Psoas muscle (tissue), 8 donors: ENCODE data around the gene PCF11. TPM values are rescaled to one million over a fixed set of nuclear protein-coding genes. Genes with fewer than 3 reads are reported as not detected.

Experiments used
- ATAC-seq, 4 donors: fragments of 200-7000 bp; cut with Tn5 transposase; one replicate each; pipeline ENCODE4 v1.9.1; 2020; ENCODE audit warnings: moderate library complexity in 3 of 4, mild to moderate bottlenecking in 2 of 4
- DNase-seq, 2 donors: peaks; one replicate each; pipeline ENCODE4 v3.0.0-alpha.2; 2020
- H3K27ac ChIP-seq: fragments of 200-600 bp; one replicate; pipeline ENCODE4 v1.8.0; 2022
- H3K27me3 ChIP-seq, 3 donors: fragments of 200-600 bp in 1 of 3; one replicate each; pipeline versions ENCODE4 v1.6.1 to v1.8.0; 2013 to 2022; ENCODE audit warnings: low read length in 2 of 3, mild to moderate bottlenecking in 2 of 3, moderate library complexity in 1 of 3; ENCODE audit not compliant: insufficient read depth in 3 of 3
- H3K36me3 ChIP-seq, 2 donors: fragments of 200-600 bp in 1 of 2; one replicate each; pipeline versions ENCODE4 v1.6.1 to v1.8.0; 2013 to 2022; ENCODE audit warnings: low read depth in 1 of 2, mild to moderate bottlenecking in 1 of 2, moderate library complexity in 1 of 2; ENCODE audit not compliant: insufficient read depth in 1 of 2
- H3K4me1 ChIP-seq: fragments of 200-600 bp; one replicate; pipeline ENCODE4 v1.8.0; 2022
- H3K4me3 ChIP-seq: fragments of 200-600 bp; one replicate; pipeline ENCODE4 v1.8.0; 2022; ENCODE audit warnings: mild to moderate bottlenecking
- H3K9me3 ChIP-seq: fragments of 200-600 bp; one replicate; pipeline ENCODE4 v1.8.0; 2022
- WGBS, 3 donors: extraction: QIAGEN DNeasy Blood & Tissue Kit; methylation state at CpG; one replicate each; pipeline versions ENCODE4 v1.1.6 to v1.1.7; 2013; 5-methylcytosine and 5-hydroxymethylcytosine counted together
- intact Hi-C, 2 donors: fragments of 100-400 bp; cut with DNase I; formaldehyde crosslinking; loops; one replicate each; pipeline versions ENCODE4 v1.11.0 to v1.14.2; 2022
- polyA plus RNA-seq, 3 donors: library from polyadenylated mRNA; stranded (reverse); fragments of 200-250 nt; gene quantifications; one replicate each; pipeline ENCODE4 v1.2.3, GENCODE V29; 2013
- total RNA-seq, 4 donors: library from RNA; stranded (reverse); fragmentation: NEBNext Ultra II Directional in 2 of 4; extraction: Animal tissue kit (Norgen Biotek cat#: 25700) in 2 of 4; gene quantifications; one replicate each; pipeline versions ENCODE4 v1.2.1 to v1.2.4, GENCODE V29; 2021 to 2023
- TF ChIP-seq, protein P1 (sequence below): fragments of 200-600 bp; IDR thresholded peaks from one replicate; pipeline ENCODE4 v1.8.0; 2022; ENCODE audit warnings: antibody characterized with exemption
- donor health status: healthy with polysubstance abuse.
- donor health status: DM: no; HTN: no; CAD: no; lungs with moderate emphysema.
- donor health status: Bipolar disorder and iron deficiency.
- donor health status: healthy.
- donor health status: DM: yes; HTN: yes; CAD: no.
- donor health status: DM: no; HTN: no; CAD: no.
- donor health status: DM: no; HTN: no; CAD: no.
- donor health status: DM: yes; HTN: yes; CAD: no.

PCF11 gene
- total and polyA plus RNA-seq, 7 donors = 19.2 to 57.4 (median 31.4) TPM

DNA sequence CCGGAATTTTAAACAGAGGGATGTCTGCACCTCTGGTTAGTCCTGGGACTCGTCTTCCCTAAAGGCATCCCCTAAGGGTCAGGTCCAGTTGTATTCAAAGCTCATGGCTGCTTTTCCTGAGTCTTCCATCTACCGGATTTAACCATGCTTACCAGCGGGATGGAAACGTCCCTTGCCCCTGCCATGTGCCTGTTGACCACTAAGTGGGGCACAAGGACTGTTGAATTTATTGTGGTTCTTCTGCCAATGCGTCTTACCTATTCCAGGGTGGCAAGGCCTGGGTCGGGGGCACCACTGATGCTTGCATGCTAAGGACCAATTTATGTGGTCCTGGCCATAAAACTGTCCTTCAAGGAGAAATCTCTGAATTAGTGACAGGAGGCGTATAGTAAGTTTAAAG is 62.2 kb downstream of the PCF11 start:
- ATAC-seq = no peak
- TF ChIP-seq, protein P1, sequence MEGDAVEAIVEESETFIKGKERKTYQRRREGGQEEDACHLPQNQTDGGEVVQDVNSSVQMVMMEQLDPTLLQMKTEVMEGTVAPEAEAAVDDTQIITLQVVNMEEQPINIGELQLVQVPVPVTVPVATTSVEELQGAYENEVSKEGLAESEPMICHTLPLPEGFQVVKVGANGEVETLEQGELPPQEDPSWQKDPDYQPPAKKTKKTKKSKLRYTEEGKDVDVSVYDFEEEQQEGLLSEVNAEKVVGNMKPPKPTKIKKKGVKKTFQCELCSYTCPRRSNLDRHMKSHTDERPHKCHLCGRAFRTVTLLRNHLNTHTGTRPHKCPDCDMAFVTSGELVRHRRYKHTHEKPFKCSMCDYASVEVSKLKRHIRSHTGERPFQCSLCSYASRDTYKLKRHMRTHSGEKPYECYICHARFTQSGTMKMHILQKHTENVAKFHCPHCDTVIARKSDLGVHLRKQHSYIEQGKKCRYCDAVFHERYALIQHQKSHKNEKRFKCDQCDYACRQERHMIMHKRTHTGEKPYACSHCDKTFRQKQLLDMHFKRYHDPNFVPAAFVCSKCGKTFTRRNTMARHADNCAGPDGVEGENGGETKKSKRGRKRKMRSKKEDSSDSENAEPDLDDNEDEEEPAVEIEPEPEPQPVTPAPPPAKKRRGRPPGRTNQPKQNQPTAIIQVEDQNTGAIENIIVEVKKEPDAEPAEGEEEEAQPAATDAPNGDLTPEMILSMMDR = peak; percentile 9
- Histone ChIP-seq H3K4me3 (no peak overlapping the region), H3K27ac (no peak overlapping the region), H3K9me3 (no peaks in the 10 kb centered on the region), H3K4me1 (no peaks in the 10 kb centered on the region), H3K27me3 (no peaks in the 10 kb centered on the region), H3K36me3 (no peaks in the 10 kb centered on the region)
- intact Hi-C loops = no loop called here
- 66 to 72% (median 71%) methylated on average over 8 of the region's 8 CpGs for WGBS, 3 donors
- DNase-seq = no peak

DNA sequence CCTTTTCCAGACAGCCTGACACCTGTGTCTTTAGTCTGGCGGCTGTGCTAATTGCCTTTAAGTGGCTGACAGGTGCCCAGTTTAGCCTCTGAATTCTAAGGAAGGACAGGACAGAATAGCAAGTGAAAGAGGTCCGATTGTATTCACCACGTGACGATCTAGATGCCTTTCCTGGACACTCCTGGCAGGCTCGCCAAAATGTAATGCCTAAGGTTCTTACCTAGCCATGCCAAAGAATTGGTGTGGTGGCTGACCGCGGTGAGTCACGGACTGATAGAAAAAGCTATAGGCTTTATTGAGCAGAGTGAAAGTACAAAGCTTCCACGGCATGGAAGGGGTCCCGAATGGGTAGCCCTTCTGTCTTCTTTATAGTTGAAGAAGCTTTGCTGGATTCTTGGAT is 63.3 kb downstream of the PCF11 start:
- WGBS, 3 donors = 75 to 84% (median 79%) methylated on average over 10 of the region's 10 CpGs
- no peak for DNase-seq
- Histone ChIP-seq H3K4me1 (no peaks in the 10 kb centered on the region), H3K36me3 (no peaks in the 10 kb centered on the region), H3K27ac (no peak overlapping the region), H3K9me3 (no peaks in the 10 kb centered on the region), H3K27me3 (no peaks in the 10 kb centered on the region), H3K4me3 (no peak overlapping the region)
- intact Hi-C loops = no loop called here
- peak in 1 of 4 donors; percentile 44 for ATAC-seq
- TF ChIP-seq, protein P1 = no peak

DNA sequence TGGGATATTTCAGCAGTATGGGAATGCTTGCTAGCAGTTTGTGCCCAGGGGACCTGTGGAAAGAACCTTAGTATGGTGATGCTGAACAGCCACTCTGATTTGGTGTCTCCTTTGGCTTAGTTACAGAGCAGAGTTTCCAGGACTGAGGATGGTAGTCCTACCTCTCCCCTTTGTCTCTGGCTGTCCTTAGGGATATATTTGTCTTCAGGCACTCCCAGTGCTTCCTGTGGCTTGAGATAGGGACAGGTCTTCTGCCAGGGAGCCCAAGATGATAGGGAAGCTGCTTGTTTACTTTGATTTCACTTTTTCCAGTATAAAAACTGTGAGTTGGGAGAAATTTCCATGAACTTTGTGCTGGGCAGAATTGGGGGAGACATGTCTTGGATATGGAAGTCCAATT is 64.8 kb downstream of the PCF11 start:
- no peak for DNase-seq
- Histone ChIP-seq H3K27me3 (no peaks in the 10 kb centered on the region), H3K4me3 (no peak overlapping the region), H3K4me1 (no peaks in the 10 kb centered on the region), H3K27ac (no peak overlapping the region), H3K36me3 (no peaks in the 10 kb centered on the region), H3K9me3 (no peaks in the 10 kb centered on the region)
- TF ChIP-seq, protein P1 = no peak
- ATAC-seq = no peak
- intact Hi-C loops = no loop called here

DNA sequence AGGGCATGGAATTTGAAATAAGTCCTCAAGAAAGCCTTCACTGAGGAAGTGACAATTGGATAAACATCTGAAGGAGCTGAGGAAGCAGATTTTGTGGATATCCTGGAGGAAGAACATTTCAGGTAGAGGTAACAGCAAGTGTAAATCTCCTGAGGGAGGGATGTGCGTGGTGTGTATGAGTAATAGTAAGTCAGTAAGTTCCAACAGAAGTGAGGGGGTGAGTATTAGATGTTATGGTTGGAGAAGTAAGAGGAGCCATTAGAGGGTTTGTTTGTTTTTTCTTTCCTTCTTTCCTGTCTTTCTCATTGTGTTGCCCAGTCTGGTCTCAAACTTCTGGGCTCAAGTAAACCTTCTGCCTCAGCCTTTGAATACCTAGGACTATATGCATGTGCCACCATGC is 65.6 kb downstream of the PCF11 start:
- Histone ChIP-seq H3K27me3 (no peaks in the 10 kb centered on the region), H3K9me3 (no peaks in the 10 kb centered on the region), H3K36me3 (no peaks in the 10 kb centered on the region), H3K27ac (no peak overlapping the region), H3K4me1 (no peaks in the 10 kb centered on the region), H3K4me3 (no peak overlapping the region)
- no peak for DNase-seq
- TF ChIP-seq, protein P1 = no peak
- WGBS, 3 donors = 92 to 100% (median 98%) methylated on average over 1 of the region's 1 CpG
- no peak for ATAC-seq
- intact Hi-C loops = no loop called here

DNA sequence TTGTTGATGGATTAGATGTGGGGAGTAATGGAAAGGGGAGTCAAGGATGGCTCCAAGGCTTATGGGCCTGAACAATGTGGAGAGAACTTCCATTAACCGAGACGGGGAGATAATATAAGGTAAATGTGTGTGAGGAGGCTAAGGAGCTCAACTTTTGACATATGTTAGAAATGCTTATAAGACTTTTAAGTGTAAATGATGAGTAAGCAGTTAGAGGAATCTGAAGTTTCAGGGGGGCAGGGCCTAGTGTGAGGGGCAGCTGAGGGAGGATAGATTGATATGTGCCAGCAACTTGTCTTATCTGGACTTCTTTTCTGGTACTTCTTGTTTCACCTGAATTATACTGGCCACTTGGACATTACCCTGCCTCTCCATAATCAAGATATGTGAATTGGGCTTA is 66.5 kb downstream of the PCF11 start:
- ATAC-seq = no peak
- Histone ChIP-seq H3K4me3 (no peak overlapping the region), H3K27me3 (no peaks in the 10 kb centered on the region), H3K4me1 (no peaks in the 10 kb centered on the region), H3K27ac (no peak overlapping the region), H3K9me3 (no peaks in the 10 kb centered on the region), H3K36me3 (no peaks in the 10 kb centered on the region)
- intact Hi-C loops = no loop called here
- DNase-seq = no peak
- TF ChIP-seq, protein P1 = no peak
- WGBS, 3 donors = 92 to 96% (median 95%) methylated on average over 2 of the region's 2 CpGs
